ENCODE results near the gene ADAMTSL2.

Gene ADAMTSL2

DNA sequence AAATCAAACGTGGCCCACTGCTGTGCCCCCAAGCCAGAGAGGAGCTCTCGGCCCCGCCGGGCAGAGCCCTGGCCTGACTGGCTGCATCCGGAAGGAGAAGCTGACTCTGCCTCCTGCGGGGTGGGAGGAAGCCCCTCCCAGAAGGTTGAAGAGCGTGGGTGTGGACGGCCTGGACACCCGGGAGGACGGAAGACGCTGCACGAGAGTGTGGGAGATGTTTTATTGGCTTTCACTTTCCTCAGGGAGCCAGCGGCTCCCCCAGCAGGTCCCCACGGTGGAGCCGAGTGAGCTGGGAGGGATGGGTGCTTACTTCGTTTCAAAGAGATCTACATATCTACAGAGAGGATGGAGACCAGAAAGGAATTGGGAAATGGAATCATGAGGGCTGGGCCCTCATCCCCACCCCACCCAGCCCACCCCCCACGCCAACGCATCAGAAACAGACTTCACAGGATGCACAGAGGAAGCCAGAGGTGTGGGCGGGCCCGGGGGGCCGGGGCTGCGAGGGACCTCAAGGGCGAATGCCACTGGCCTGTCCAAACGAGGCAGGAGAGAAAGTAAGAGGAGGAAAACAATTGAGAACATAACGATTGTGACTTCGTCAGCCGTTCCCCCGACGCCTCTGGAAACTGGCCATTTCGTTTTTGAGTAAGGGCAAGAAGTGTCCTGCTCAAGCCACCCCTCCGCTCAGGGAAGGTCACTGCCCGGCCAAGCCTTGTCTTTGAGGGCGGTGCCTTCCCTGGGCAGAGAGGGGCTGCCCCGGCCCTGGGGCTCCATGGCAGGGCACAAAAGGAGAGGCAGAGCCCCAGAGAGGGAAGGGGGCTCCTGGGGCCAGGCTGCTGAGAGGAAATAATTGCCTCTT lies 42.6 kb downstream of the ADAMTSL2 start:
- no peak for DNase-seq

DNA sequence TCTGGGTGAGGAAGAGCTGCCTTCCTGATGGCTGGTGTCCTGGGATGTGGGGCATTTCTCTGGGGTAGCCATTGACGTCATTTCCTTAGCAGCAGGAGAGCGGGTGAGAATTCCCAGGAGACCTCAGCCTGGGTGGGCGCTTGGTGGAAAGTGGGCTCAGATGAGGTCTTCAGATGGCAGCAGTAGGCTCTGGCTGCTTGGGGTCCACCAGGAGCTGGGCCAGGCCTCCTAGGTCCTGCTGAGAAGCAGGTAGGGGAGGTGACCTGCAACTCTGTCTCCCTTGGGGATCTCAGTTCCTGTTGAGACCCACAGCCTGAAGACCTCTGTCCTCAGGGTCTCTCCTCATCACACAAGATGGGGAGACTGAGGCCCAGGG lies 43.2 kb downstream of the ADAMTSL2 start:
- DNase-seq = no peak

DNA sequence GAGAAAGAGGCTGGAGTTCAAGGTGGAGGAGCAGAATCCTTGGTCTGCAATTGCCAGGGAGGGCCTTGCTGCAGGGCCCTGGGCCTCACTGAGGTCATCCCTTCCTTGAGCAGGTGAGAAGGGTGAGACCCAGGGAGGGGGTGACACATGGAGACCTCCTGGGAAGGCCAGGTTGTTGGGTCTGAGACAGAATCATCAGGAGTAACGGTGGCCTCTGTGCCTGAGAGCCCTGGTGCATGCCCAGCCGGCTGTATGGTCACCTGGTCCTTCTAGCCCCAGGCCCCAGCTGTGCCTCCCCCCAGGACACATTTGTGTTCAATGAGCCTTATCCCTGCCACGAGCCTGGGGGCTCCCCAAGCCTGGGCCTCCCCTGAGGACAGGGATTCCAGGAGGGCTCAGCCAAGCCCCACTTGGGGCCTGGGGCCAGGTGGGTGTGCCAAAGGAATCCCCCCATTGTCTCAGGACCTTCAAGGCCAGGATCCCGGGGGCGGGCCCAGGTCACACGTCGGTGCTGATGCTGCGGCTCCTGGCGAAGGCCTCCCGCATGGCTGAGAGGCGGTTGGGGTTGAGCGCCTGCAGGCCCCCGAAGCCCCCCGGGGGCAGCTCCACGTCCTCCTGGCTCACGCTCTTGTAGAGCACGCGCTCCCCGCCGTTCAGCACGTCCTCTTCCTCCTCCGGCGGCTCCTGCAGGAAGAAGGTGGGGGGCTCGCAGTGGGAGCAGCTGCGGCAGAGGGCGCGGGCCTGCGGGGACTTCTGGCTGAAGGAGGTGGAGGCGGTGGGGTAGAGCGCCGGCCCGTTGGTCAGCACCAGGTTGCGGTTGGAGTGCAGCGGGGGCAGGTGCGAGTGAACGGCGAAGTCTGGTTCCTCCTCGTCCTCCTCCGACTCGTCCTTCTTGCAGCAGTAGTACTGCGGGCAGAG lies 44.3 kb downstream of the ADAMTSL2 start:
- no peak for DNase-seq

DNA sequence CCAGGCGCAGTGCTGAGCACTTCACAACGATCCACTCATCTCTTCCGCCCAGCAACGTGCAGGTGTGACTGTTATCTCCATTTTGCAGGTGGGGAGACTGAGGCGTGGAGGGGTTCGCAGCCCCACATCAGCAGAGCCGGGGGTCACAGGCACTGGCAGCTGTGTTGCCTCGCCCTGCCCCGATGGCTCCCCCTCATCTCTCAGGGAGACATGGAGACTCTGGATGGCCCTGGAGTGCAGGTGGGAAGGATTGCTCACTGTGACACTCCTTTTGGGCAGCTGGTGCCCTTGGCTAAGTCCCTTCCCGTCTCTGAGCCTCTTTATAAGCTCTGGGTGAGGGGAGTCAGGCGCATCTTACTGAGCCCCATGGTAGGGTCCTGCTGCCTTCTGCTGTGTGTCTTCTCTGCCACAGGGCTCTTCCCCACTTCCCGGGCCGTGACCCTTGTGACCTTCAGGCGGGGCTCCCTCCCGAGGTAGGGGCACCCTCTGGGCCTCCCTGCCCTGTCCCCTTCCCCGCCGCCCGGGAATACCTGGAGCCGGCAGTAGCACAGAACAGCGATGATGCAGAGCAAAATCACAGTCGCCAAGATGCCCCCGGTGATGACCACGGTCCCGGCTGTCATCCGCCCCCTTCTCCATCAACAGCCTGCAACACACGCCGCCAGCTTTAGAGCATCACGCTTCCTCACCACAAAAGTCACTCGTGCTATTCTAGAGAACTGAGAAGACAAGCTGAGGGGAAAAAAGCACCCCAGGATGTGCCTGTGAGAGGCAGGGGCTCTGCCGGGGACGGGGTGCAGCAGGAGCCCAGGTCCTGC lies 45.3 kb downstream of the ADAMTSL2 start:
- no peak for DNase-seq

DNA sequence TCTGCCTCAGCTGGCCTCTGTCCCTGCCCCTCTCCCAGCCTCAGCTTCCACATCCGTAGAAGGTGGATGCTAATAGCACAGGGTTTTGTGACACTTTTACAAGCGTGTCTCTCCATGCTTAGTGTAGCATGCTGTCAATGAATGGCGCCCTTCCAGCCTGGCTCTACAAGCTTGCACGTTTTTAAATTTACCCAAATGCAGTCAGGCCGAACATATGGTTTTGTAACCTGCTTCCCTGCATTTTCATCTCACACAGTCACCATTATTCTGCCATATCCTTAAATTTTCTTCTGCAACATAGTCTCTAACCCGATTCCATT lies 45.9 kb downstream of the ADAMTSL2 start:
- no peak for DNase-seq

DNA sequence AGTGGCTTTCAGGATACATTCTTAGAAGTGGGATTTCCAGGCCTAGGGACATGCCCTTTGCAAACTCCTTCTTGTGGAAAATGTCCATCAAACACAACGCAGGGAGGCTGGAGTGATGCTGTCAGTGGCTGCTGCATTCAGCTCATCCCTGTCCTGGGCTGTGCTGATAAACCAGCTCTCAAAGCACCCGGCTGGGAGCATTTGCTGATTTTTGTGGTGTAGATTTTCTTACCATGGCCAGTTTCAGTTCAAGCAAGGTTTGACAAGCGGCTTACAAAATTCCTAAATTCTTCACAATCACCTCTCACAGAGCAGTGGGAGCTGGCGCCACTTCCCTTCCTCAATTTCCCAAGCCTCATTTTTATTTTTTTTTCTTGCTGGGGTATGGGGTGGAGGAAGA lies 46.5 kb downstream of the ADAMTSL2 start:
- DNase-seq = no peak

DNA sequence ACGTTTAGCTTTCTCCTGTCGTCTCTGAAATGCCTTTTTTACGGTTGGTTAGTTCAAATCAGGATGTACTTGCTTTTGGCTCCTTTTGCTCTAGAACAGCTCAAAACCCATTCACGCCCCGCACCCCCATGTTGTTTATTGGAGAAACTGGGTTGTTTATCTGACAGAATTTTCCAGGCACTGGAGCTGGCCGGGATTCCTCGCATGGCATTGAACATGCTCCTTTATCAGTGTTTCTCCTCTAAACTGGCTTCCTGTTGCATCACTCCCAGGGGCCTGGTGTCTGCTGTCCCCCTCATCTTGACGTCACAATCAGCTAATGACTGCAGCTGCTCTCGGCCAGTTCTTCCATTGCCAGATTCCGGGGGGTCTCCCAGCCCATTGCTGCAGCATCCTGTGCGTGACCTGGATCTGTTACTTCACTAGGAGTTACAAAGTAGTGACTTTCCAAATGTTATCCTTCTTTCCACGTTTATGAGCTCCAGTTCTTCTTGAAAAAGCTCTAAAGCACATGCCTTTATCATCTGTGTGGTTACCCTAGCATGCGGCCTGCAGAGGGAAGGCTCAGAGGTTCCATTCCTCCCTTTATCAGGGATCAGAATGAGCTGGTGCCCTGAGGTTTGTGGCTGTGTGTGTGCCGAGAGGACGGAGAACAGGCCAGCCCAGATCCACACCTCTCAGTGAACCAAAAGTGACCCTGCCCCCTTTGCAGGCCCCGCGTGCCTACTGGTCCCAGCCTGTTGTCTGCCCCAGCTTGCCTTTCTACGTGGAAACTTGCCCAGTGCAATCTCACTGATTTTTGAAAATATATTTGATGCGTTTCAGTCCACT lies 47.2 kb downstream of the ADAMTSL2 start:
- no peak for DNase-seq

DNA sequence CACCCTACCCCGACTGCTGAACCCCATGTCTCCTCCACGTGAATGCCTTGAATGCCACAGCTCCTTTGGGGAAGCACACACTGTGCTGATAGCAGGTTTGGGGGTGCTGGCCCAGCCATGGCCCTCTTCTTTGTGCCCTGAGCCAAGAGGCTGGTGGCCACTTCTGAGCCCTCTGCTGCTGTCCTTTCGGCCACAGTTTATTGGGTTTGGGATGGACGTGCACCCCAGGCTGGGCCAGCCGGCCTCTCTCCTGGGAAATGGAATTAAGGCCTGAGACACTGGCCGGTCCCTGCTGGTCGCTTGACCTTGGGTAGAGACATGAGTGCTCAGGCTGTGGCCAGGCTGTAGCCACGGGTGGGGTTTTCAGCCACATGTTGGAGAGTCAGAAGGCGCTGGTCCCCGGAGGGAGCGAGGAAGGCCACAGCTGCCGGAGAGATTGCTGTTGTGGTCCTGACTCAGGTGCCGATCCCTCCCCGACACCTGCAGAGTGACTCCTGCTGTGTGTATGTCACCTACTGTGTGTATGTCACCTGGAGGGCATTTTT lies 48.1 kb downstream of the ADAMTSL2 start:
- DNase-seq = no peak

DNA sequence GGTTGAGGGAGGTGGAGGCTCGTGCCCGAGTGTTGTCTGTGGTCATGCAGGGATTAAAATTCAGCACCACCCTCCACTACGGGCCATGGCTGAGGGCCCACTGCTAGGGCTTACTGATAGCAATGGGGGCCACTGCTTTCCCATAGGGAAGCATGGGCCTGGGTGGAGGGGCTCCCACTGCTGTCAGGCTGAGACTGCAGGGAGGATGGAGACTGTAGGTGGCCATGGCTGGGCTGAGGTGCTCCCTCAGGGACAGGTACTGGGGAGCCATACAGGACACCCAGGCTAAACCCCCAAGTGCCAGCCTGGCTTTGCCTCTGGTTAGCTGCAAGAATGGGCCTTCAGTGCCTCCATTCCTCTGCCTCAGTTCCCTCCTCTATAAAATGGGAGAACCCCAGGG lies 48.6 kb downstream of the ADAMTSL2 start:
- no peak for DNase-seq

DNA sequence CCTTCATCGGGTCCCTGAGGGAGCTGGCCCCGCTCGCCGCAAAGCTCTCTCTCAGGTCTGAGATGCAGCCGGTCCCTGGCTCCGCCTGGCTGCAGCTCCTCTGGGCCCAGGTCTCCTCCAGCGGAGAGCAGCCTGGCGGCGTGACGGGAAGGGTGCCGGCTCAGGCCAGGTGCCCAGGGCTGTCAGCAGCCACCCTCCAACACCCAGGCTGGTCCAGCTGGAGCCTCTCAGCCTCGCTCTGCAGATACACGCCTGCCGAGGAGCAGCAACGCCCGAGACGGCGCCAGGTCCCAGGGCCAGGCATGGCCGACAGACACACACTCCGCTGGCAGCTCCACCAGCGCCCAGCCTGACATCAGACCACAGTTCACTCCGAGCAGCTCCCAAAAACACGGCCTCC lies 49.1 kb downstream of the ADAMTSL2 start:
- DNase-seq = no peak

DNA sequence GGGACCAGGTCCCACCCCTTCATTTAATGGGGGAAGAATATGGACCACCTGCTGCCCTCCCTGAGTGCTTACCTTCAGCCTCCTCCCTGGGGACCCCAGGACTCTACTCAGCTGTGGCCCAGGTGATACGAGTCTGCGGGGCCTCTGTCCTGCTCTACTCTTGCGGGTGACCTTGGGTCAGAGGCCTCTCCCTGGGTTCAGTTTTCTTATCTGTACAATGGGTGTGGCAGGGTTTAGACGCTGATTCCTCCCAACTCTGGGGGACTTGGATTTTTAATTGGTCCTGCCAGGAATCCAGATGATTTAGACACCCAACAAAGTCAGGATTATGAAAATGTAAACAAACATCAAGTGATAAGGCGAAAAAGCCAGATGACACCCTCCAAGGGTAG lies 49.7 kb downstream of the ADAMTSL2 start:
- no peak for DNase-seq

DNA sequence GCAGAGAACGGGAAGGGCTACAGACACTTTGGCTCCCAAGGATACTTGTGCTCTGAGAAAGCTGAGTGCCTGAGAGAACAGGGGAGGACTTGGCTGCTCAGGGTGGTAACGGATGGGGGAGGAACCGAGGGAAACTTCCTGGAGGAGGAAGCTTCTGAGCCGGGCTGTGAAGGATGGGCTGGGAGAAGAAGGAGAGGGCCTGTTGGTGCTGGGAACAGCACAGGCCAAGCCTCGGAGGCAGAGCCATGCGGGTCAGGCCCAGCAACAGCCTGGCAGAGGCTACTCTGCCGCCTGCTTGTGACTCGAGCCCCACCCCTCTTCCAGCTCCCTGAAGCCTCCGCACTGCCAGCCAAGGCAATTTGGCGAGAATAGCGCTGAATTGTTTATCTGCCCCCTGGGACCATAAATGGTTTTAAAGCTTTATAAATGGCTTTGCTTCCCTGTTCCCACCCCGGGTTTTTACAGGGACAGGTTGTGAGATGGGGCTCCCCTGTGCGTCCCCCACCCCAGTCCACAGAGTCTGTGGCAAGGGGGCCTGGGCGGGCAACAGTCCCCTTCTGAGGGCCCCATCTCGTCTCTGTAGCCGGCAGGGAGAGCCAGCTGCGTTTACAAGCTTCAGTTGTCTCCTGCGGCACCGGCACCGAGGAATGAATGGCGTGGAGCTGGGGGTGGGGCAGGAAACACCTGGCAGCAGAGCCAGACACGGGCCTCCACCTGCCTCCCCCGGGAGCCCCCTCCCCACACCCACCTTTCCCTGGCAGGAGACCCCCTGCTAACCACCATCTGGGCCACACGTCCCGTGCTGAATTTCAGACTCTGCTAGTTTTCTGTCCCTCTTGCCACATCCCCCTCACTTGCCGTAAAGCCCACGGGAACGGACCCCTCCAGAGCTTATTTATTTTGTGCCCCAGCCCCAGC lies 50.3 kb downstream of the ADAMTSL2 start:
- DNase-seq = no peak

DNA sequence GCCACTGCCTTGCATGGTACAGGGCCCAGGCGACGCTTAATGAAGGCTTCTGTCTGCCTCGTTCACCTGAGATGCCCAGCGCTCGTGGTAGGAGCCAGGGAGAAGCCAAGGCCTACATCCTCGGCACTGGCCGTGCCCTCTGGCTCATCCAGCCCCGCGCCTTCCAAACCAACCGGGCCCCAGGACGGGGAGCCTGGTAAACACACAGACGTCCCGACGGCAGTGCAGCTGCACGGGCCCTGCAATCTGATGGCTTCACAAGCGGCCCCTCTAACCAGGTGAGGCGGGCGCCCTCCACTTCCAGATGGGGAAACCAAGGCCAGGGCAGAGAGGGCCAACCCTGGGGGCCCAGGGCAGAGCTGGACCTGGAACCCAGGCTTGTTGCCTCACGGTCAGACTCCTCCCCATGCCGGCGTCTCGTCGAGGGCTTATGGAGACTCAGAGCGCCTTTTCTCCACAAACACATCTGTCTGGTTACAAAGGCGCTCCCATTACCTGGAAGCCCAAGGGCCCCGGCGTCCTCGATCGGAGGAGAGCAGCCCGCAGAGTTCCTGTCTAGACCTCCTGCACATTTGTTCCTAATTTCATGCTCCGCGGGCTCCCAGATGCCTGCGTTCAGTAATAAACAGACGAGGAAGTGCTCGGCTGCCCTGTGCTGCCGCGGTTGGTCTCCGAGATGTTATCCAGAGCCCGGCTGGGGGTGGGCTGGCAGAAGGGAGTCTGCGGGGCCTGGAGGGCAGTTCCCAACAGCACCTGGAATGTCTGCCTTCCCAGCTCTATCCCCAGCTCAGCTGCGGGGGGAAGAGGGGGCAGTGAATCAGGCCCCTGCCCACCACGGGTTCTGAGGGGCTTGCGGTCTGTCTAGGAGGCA lies 51.2 kb downstream of the ADAMTSL2 start:
- DNase-seq = no peak

DNA sequence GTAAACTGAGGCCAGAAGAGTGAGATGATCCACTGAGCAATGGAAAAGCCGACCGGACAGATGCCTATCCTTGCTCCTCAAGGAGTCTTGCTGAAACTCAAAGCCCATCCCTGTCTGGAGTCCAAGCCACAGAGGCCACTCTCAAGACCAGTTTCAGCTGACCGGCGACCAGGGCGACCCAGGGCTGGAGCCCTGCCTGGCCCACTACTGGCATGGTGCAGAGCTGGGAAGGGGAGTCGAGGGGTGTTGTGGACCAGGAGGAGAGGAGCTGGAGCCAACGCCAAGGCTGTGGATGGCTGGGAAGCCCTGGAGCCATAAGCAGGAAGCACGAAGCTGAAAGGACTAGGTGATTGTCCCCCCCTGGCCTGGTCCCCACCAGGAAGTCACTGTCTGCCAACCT lies 52.5 kb downstream of the ADAMTSL2 start:
- no peak for DNase-seq

DNA sequence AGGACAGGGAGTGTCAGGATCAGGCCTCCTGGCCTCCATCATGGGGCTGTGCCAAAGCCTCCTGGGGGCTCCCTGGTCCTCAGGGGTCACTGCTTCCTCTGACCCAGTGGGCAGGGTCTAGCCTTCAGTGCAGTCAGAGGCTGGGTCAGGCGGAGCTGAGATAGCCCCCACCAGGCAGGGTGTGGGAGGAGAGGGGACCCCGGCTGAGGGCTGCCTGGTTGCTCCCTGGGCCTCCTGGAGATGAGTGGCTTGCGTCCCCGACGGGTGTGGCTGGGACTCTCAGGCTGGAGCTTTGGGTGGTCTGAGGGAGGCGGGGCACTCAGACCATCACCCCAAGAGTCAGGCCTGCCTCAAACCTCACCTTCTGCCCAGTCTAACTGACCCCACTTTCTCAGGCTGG lies 53.0 kb downstream of the ADAMTSL2 start:
- no peak for DNase-seq

DNA sequence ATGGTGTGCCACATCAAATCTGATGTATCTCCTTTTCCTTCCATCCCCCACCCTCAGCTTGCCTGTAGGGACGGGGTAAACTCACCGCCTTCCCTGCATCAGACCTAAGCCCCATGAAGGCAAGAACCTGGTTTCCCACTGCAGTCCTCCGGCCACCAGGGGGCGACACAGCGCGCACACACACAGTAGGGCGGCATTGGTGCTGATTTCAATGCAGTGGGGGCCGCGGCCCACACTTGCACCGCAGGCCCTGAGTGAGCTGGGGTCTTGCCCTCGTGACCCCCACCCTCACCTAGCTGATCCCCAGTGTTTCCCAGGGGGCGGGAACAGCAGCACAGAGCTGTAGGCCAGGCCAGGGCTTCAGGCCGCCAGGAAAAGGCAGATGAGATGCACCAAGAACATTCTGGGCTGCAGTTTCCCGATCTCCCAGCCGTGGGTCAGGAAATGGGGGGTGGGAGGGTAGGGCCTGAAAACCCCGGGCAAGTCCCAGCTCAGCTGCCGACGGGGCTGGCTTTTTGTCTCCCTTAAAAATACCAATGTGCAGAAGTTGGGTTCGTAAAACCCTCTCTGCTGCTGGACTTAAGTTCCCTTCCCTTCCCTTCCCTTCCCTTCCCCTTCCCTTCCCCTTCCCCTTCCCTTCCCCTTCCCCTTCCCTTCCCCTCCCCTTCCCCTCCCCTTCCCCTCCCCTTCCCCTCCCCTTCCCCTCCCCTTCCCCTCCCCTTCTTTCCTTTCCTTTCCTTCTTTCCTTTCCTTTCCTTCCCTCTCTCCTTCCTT lies 55.1 kb downstream of the ADAMTSL2 start:
- DNase-seq = peak; percentile 48

DNA sequence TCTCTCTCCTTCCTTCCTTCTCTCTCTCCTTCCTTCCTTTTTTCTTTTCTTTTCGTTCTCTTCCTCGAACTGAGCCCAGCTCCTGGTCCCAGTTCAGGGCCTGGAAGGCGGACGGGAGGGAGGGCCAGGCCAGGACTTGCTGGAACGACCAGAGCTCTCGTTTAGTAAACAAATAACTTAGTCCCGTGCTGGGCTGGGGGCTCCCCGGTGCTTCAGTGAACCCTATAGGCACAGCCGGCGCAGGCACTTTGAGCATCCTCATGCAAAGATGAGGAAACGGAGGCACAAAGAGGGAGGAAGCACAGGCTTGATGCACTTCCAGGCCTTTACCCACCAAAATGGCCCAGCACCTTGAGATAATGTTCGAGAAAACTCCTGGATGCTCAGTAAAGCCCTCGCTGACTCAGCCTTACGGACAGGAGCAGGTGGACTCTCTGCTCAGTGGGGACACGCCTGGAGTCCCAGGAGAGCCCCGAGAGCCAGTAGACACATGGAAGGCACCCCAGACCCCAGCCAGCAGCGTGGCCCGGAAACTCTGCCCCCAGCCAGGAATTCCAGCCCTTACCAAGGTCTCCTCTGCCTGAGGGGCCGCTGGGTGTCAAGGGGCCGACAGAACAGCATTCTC lies 55.8 kb downstream of the ADAMTSL2 start:
- no peak for DNase-seq

DNA sequence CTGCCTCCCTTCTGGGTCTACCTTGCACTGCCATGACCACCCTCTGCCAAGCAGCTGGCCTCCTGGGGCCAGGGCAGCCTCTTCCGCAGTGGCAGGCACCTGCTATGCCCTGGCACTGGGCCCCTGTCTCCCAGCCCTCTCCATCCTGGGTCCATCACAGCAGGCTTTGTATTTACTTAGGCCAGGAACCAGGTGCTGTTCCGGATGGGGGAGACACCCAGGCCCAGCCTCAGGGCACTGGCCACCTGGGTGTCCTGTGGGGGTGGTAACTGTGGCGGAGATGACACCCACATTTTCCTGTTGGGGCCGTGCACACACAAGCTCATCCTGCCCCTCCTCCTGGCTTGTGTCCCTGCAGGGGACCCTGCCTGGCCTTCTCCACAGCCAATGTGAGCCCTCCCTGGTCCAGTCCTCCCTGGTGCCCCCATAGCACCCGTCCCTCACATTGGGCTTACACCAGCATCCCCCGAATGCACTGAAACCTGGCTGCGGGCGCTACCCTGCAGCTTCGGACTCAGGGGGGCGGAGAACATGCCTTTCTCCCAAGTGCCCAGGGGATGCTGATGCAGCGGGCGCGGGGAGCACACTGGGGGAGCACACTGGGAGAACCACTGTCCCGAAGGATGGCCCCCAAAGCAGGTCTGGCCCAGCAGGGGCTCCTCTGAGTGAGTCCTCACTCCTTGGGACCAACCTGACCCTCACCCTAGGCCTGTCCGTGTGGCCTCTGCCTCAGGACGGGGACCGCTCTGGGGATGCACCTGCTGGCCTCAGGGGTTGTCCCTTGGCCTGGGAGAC lies 56.8 kb downstream of the ADAMTSL2 start:
- DNase-seq = no peak

All from stimulated activated CD4-positive, alpha-beta T cell treated with anti-CD3 and anti-CD28 coated beads, Interleukin-4, amount 100 ng/mL, for 1 hour (primary cell).